Measurements from ENCODE around the gene GGA1.
"Not testable (repeated sequence)": the region's sequence is repeated elsewhere in the genome, so short reads cannot be mapped to it uniquely, and the experiment has no call there.

GGA1 gene

DNA sequence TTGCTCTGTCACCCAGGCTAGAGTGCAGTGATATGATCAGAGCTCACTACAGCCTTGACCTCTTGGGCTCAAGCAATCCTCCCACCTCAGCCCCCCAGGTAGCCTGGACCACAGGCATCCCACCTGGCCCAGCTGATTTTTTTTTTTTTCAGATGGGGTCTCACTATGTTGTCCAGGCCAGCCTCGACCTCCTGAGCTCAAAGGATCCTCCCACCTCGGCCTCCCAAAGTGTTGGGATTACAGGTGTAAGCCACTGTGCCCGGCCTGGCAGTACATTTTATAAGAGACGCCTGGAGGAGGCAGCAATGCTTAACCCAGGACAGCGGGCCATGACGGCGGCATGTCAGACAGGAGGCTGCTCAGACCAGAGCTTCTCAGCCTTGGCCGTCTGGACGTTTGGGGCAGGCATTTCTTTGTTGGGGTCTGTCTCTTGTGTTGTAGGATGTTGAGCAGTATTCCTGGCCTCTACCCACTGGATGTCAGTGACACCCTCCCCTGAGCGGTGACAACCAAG lies 33.1 kb upstream of the GGA1 start:
- TF ChIP-seq TAF1 (IDR thresholded peaks at IDR 0.05; ENCODE audit: borderline replicate concordance, low read depth, low read length): no peak
- no peak for FAIRE-seq
- no peak for DNase-seq (ENCODE audit: insufficient read length)

DNA sequence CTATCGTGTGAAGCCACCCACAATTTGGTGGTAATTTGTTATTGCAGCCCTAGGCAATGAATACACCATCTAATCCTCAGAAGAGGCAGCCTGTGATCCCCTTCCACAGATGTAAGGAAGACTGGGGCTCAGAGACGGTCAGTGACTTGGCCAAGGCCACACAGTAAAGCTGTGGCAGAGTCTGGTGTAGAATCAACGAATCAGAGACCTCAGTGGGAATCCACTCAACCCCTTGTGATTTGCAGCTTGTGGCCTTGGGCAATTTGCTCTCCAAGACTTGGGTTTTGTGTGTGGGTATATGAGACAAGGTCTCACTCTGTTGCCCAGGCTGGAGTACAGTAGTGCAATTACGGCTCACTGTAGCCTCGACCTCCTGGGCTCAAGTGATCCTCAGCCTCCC lies 30.6 kb upstream of the GGA1 start:
- TF ChIP-seq POLR2A (IDR thresholded peaks at IDR 0.05; ENCODE audit: low read depth, low read length): no peak
- TF ChIP-seq POLR2AphosphoS5 (IDR thresholded peaks at IDR 0.05; ENCODE audit: low read depth, low read length): no peak
- TF ChIP-seq TAF1 (IDR thresholded peaks at IDR 0.05; ENCODE audit: borderline replicate concordance, low read depth, low read length): no peak
- DNase-seq (ENCODE audit: insufficient read length): no peak
- FAIRE-seq: no peak

- DNase-seq (ENCODE audit: insufficient read length): no peak
- no peak for FAIRE-seq
- TF ChIP-seq POLR2A (IDR thresholded peaks at IDR 0.05; ENCODE audit: low read depth, low read length) (no peak), TAF1 (IDR thresholded peaks at IDR 0.05; ENCODE audit: borderline replicate concordance, low read depth, low read length) (no peak), POLR2AphosphoS5 (IDR thresholded peaks at IDR 0.05; ENCODE audit: low read depth, low read length) (no peak)
Observed at GRCh38 chr22:37581504-37581903, 27.1 kb upstream of the GGA1 start.

DNA sequence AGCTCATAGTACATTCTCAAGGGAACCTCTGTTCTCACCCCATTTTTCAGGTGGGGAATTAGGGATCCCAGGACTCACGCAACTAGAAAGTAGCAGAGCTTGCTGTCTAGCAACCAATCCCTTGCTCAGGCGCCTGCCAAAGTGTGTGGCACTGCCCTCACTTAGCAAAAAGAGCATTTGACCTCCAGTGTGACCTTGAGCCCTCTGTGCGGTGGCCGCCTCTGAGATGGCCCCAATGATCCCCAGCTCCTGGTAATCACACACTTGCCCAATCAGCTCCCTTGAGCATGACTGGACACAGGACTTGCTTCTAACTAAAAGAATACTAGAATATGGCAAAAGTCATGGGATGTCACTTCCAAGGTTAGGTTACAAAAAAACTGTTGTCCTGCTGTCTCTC lies 26.1 kb upstream of the GGA1 start:
- FAIRE-seq (no peak), DNase-seq (ENCODE audit: insufficient read length) (no peak)
- TF ChIP-seq POLR2A (IDR thresholded peaks at IDR 0.05; ENCODE audit: low read depth, low read length): no peak
- no peak for TF ChIP-seq TAF1 (IDR thresholded peaks at IDR 0.05; ENCODE audit: borderline replicate concordance, low read depth, low read length)
- TF ChIP-seq POLR2AphosphoS5 (IDR thresholded peaks at IDR 0.05; ENCODE audit: low read depth, low read length): no peak

GRCh38 chr22:37588546-37589215 lies 20.0 kb upstream of the GGA1 start:
- TF ChIP-seq TAF1 (IDR thresholded peaks at IDR 0.05; ENCODE audit: borderline replicate concordance, low read depth, low read length) (no peak), POLR2A (IDR thresholded peaks at IDR 0.05; ENCODE audit: low read depth, low read length) (0 out of 2 replicates have a peak, but pooled peaks have one; percentile 21), POLR2AphosphoS5 (IDR thresholded peaks at IDR 0.05; ENCODE audit: low read depth, low read length) (no peak)
- DNase-seq (ENCODE audit: insufficient read length) (no peak), FAIRE-seq (peak; percentile 80)

DNA sequence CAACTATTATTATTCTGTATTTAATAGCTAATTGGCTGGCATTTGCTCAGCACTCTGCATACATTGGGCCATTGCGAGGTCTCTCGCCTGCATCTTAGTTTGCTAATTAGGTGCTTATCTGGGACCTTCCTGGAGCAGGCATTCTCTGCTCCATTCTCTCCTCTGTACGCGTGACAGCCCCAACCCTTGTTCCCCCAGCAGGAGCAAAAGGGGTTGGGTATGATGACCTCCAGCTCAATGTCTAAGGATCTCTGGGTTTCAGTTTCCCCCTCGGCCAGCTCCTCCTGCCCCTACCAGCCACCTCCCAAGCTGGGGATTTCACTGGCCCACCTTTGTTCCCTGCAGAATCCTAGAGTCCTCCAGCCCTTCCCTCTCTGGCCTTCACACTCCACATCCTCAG lies 19.0 kb upstream of the GGA1 start:
- TF ChIP-seq TAF1 (IDR thresholded peaks at IDR 0.05; ENCODE audit: borderline replicate concordance, low read depth, low read length) (no peak), POLR2AphosphoS5 (IDR thresholded peaks at IDR 0.05; ENCODE audit: low read depth, low read length) (no peak), POLR2A (IDR thresholded peaks at IDR 0.05; ENCODE audit: low read depth, low read length) (no peak)
- FAIRE-seq: no peak
- no peak for DNase-seq (ENCODE audit: insufficient read length)

DNA sequence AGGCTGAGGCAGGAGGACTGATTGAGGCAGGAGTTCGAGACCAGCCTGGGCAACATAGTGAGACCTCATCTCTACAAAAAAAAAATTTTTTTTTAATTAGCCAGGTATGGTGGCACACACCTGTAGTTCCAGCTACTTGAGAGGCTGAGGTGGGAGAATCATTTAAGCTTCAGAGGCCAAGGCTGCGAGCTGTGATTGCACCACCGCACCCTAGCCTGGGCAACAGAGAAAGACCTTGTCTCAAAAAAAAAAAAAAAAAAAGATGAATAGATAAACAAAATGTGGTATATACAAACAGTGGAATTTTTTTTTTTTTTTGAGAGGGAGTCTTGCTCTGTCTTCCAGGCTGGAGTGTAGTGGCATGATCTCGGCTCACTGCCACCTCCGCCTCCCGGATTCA lies 17.6 kb upstream of the GGA1 start:
- not testable (repeated sequence) for DNase-seq (ENCODE audit: insufficient read length); FAIRE-seq

- no peak for DNase-seq (ENCODE audit: insufficient read length)
- FAIRE-seq: peak; percentile 66
- TF ChIP-seq POLR2A (IDR thresholded peaks at IDR 0.05; ENCODE audit: low read depth, low read length): no peak
- TF ChIP-seq POLR2AphosphoS5 (IDR thresholded peaks at IDR 0.05; ENCODE audit: low read depth, low read length): no peak
- TF ChIP-seq TAF1 (IDR thresholded peaks at IDR 0.05; ENCODE audit: borderline replicate concordance, low read depth, low read length): no peak
Observed at GRCh38 chr22:37591823-37592404, 16.7 kb upstream of the GGA1 start.

DNA sequence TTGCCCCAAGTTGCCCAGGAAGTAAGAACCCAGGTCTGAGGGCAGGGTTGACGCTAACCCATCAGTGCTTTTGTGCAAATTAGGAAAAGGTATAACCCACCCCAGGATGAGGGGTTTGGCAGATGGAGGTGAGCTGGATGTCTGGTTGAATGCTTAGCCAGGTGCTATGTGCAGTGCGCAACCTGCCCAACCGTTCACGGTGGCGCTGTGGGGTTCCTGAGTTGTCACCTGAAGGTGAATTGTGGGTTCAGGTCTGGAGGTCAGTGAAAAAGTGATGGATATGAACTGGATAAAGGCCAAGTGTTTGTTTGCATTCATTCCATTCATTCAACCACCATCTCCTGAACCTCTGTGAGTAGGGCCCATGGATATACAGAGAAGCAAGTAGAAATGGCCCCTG lies 14.4 kb upstream of the GGA1 start:
- DNase-seq (ENCODE audit: insufficient read length) (no peak), FAIRE-seq (no peak)
- TF ChIP-seq TAF1 (IDR thresholded peaks at IDR 0.05; ENCODE audit: borderline replicate concordance, low read depth, low read length) (no peak), POLR2AphosphoS5 (IDR thresholded peaks at IDR 0.05; ENCODE audit: low read depth, low read length) (no peak), POLR2A (IDR thresholded peaks at IDR 0.05; ENCODE audit: low read depth, low read length) (no peak)

GRCh38 chr22:37599153-37599552 lies 9.5 kb upstream of the GGA1 start:
- no peak for TF ChIP-seq POLR2A (IDR thresholded peaks at IDR 0.05; ENCODE audit: low read depth, low read length)
- no peak for TF ChIP-seq TAF1 (IDR thresholded peaks at IDR 0.05; ENCODE audit: borderline replicate concordance, low read depth, low read length)
- no peak for FAIRE-seq
- no peak for DNase-seq (ENCODE audit: insufficient read length)

GRCh38 chr22:37601203-37601539 lies 7.5 kb upstream of the GGA1 start:
- no peak for TF ChIP-seq POLR2AphosphoS5 (IDR thresholded peaks at IDR 0.05; ENCODE audit: low read depth, low read length)
- TF ChIP-seq POLR2A (IDR thresholded peaks at IDR 0.05; ENCODE audit: low read depth, low read length): no peak
- TF ChIP-seq TAF1 (IDR thresholded peaks at IDR 0.05; ENCODE audit: borderline replicate concordance, low read depth, low read length): no peak
- FAIRE-seq (no peak), DNase-seq (ENCODE audit: insufficient read length) (no peak)

DNA sequence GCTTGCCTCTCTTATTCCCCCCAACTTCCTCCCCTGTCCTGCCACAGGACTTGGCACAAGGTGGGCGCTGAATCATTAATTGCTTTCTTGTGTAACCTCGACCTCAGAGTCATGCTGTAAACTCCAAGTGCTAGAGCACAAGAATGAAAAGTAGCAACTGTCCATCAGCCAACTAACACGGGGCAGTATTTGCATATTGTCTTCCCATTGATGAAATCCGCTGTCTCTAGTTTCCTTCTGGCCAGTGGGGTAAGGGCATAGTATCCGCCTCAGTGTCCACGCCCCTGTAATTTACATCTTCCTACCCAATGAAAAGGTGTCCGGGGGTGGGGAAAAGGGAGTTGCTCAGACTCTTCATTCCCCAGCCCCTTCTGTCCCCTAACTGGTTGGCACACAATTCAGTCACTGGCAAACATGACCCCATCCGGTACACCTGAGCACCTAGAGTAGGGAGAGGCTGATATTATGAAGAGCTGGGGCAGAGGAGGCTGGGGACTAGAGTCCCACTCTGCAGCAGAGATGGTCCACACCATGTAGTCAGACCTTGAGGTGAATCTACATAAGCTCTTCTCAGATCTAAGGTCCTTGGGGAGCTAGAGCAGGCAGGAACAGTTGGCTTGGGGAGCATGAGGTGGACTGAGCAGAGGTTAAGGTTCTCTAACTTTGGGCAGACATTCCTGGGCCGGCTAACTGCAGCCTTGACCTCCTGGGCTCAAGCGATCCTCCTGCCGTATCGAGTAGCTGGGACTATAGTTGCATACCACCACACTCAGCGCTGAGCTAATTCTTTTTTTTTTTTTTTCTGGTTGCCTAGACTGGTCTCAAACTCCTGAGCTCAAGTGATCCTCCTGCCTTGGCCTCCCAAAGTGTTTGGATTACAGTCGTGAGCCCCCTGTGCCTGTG lies 6.8 kb upstream of the GGA1 start:
- FAIRE-seq: peak; percentile 60
- no peak for TF ChIP-seq TAF1 (IDR thresholded peaks at IDR 0.05; ENCODE audit: borderline replicate concordance, low read depth, low read length)
- TF ChIP-seq POLR2AphosphoS5 (IDR thresholded peaks at IDR 0.05; ENCODE audit: low read depth, low read length): no peak
- TF ChIP-seq POLR2A (IDR thresholded peaks at IDR 0.05; ENCODE audit: low read depth, low read length): no peak
- no peak for DNase-seq (ENCODE audit: insufficient read length)

GRCh38 chr22:37602546-37603277 lies 5.9 kb upstream of the GGA1 start:
- FAIRE-seq; DNase-seq (ENCODE audit: insufficient read length): not testable (repeated sequence)
